H1 (cell line): ENCODE results near the gene TTC27. TPM values are rescaled to one million over a fixed set of nuclear protein-coding genes. Genes with fewer than 3 reads are reported as not detected.

Source experiments
- CTCF ChIA-PET: fragments of 300-600 bp; sonication (Branson Sonifier 250); formaldehyde crosslinking; loops from one replicate; lab custom pipeline; 2021; ENCODE audit not compliant: partially characterized antibody; lab: Charles Lee
- POLR2A ChIA-PET: fragments of 300-600 bp; sonication (Branson Sonifier 250); formaldehyde crosslinking; loops from one replicate; lab custom pipeline; 2021; ENCODE audit warnings: inconsistent platforms; ENCODE audit not compliant: partially characterized antibody; lab: Charles Lee
- DNase-seq, 2 experiments: peaks; one replicate each; pipeline versions ENCODE4 v3.0.0 to v3.0.0-alpha.2; 2010 to 2022; ENCODE audit warnings: low spot score in 2 of 2, low read depth in 1 of 2, mixed read lengths in 1 of 2
- FAIRE-seq: peaks from 2 replicates; lab custom pipeline; 2011; peaks lifted over from hg19 to GRCh38; lab: Jason Lieb, UNC
- H2AFZ ChIP-seq: 2 replicates; pipeline ENCODE4 v1.8.1; 2012; ENCODE audit warnings: low read length, inconsistent platforms
- H2AK5ac ChIP-seq: 2 replicates; pipeline ENCODE4 v1.6.1; 2013; ENCODE audit warnings: low read depth, low read length
- H2BK120ac ChIP-seq: replicated peaks from 2 replicates; pipeline ENCODE3; 2013; ENCODE audit warnings: low read depth, low read length, inconsistent platforms
- H2BK12ac ChIP-seq: 2 replicates; pipeline ENCODE4 v1.6.1; 2013; ENCODE audit warnings: low read depth, low read length
- H2BK15ac ChIP-seq: 2 replicates; pipeline ENCODE4 v1.6.1; 2013; ENCODE audit warnings: low read length
- H2BK20ac ChIP-seq: 2 replicates; pipeline ENCODE4 v1.6.1; 2013; ENCODE audit warnings: low read length
- H2BK5ac ChIP-seq: 2 replicates; pipeline ENCODE4 v1.6.1; 2013; ENCODE audit warnings: low read depth, low read length
- H3K14ac ChIP-seq: 2 replicates; pipeline ENCODE4 v1.6.1; 2013; ENCODE audit warnings: inconsistent platforms; ENCODE audit not compliant: insufficient read length
- H3K18ac ChIP-seq: 2 replicates; pipeline ENCODE4 v1.6.1; 2013; ENCODE audit warnings: low read length; ENCODE audit errors: extremely low read depth
- H3K23ac ChIP-seq: 2 replicates; pipeline ENCODE4 v1.6.1; 2013; ENCODE audit warnings: inconsistent platforms; ENCODE audit not compliant: insufficient read length
- H3K23me2 ChIP-seq: 2 replicates; pipeline ENCODE4 v1.6.1; 2013; ENCODE audit warnings: low read depth, low read length
- H3K27ac ChIP-seq: 2 replicates; pipeline ENCODE4 v1.6.1; 2011; ENCODE audit warnings: low read depth, low read length, inconsistent platforms
- H3K27me3 ChIP-seq, 4 experiments: replicated peaks in 1 of 4; 1 replicate in 1 of 4; 2 replicates in 3 of 4; pipeline versions ENCODE4 v1.6.1 to v1.8.1; 2011 to 2013; ENCODE audit warnings: low read length in 3 of 4, mild to moderate bottlenecking in 3 of 4, inconsistent platforms in 2 of 4, mixed read lengths in 2 of 4, moderate library complexity in 1 of 4; ENCODE audit not compliant: control insufficient read depth in 3 of 4, insufficient read depth in 3 of 4; ENCODE audit errors: extremely low read depth in 1 of 4
- H3K36me3 ChIP-seq, 4 experiments: 2 replicates each; pipeline versions ENCODE4 v1.6.1 to v1.8.1; 2011 to 2013; ENCODE audit warnings: mild to moderate bottlenecking in 4 of 4, low read length in 3 of 4, moderate library complexity in 2 of 4, control low read depth in 1 of 4, inconsistent platforms in 1 of 4; ENCODE audit not compliant: insufficient read depth in 4 of 4, control insufficient read depth in 2 of 4
- H3K4ac ChIP-seq: replicated peaks from 2 replicates; pipeline ENCODE3; 2013; ENCODE audit warnings: low read length, low read depth, mixed read lengths, inconsistent platforms; ENCODE audit not compliant: insufficient read length
- H3K4me1 ChIP-seq, 4 experiments: replicated peaks in 1 of 4; 1 replicate in 1 of 4; 2 replicates in 3 of 4; pipeline versions ENCODE4 v1.6.1 to v1.8.1; 2011 to 2013; ENCODE audit warnings: low read length in 3 of 4, inconsistent platforms in 2 of 4, mixed read lengths in 1 of 4; ENCODE audit not compliant: insufficient read depth in 4 of 4, control insufficient read depth in 3 of 4
- H3K4me2 ChIP-seq, 2 experiments: 2 replicates each; pipeline versions ENCODE4 v1.6.1 to v1.8.1; 2011 to 2013; ENCODE audit warnings: low read depth in 2 of 2, low read length in 2 of 2, control low read depth in 1 of 2, inconsistent platforms in 1 of 2, mild to moderate bottlenecking in 1 of 2; ENCODE audit not compliant: insufficient read depth in 1 of 2
- H3K4me3 ChIP-seq, 4 experiments: fragments of 200-600, 300-600 bp in 1 of 4; sonication (generic), shearing (Covaris generic), sonication (Bioruptor Twin) in 1 of 4; 2 replicates each; pipeline versions ENCODE4 v1.5.1 to v1.8.1; 2011 to 2016; ENCODE audit warnings: low read length in 4 of 4, low read depth in 3 of 4, control low read depth in 2 of 4, inconsistent platforms in 2 of 4, mild to moderate bottlenecking in 2 of 4, mixed read lengths in 1 of 4, moderate library complexity in 1 of 4; ENCODE audit not compliant: insufficient read depth in 2 of 4; ENCODE audit errors: extremely low read depth in 1 of 4
- H3K56ac ChIP-seq: replicated peaks from 2 replicates; pipeline ENCODE3; 2013; ENCODE audit warnings: low read depth, mild to moderate bottlenecking, mixed read lengths, low read length, inconsistent platforms; ENCODE audit not compliant: insufficient read length
- H3K79me1 ChIP-seq: 2 replicates; pipeline ENCODE4 v1.6.1; 2013; ENCODE audit warnings: low read depth, low read length, control low read depth
- H3K79me2 ChIP-seq, 2 experiments: 2 replicates each; pipeline versions ENCODE4 v1.6.1 to v1.8.1; 2012 to 2013; ENCODE audit warnings: low read length in 2 of 2, mild to moderate bottlenecking in 2 of 2, inconsistent platforms in 1 of 2; ENCODE audit not compliant: insufficient read depth in 2 of 2, control insufficient read depth in 1 of 2
- H3K9ac ChIP-seq, 4 experiments: replicated peaks in 1 of 4; 1 replicate in 1 of 4; 2 replicates in 3 of 4; pipeline versions ENCODE4 v1.6.1 to v1.8.1; 2011 to 2013; ENCODE audit warnings: low read depth in 3 of 4, low read length in 3 of 4, control low read depth in 2 of 4, mild to moderate bottlenecking in 2 of 4, moderate library complexity in 2 of 4, inconsistent platforms in 1 of 4; ENCODE audit errors: extremely low read depth in 1 of 4
- H3K9me3 ChIP-seq, 2 experiments: 2 replicates each; pipeline versions ENCODE4 v1.6.1 to v1.8.1; 2012 to 2013; ENCODE audit warnings: mild to moderate bottlenecking in 2 of 2, moderate library complexity in 2 of 2, control low read depth in 1 of 2, inconsistent platforms in 1 of 2, low read depth in 1 of 2, low read length in 1 of 2, mixed read lengths in 1 of 2; ENCODE audit not compliant: insufficient read depth in 2 of 2
- H4K20me1 ChIP-seq, 2 experiments: replicated peaks in 1 of 2; 2 replicates each; pipeline versions ENCODE3 to v1.8.1; 2011 to 2013; ENCODE audit warnings: inconsistent platforms in 2 of 2, low read length in 2 of 2, mild to moderate bottlenecking in 1 of 2; ENCODE audit not compliant: insufficient read depth in 2 of 2, control insufficient read depth in 1 of 2
- H4K5ac ChIP-seq: 2 replicates; pipeline ENCODE4 v1.6.1; 2013; ENCODE audit warnings: low read length, low read depth, mixed read lengths, inconsistent platforms; ENCODE audit not compliant: insufficient read length
- H4K8ac ChIP-seq: 2 replicates; pipeline ENCODE4 v1.8.0; 2013; ENCODE audit warnings: mild to moderate bottlenecking, moderate library complexity, low read length, inconsistent platforms; ENCODE audit not compliant: insufficient read depth; ENCODE audit errors: extremely low read depth
- H4K91ac ChIP-seq: replicated peaks from 2 replicates; pipeline ENCODE3; 2013; ENCODE audit warnings: low read length, mixed read lengths, inconsistent platforms; ENCODE audit not compliant: insufficient read length
- CTCF ChIP-seq, 3 experiments: IDR thresholded peaks; 1 replicate in 2 of 3; 2 replicates in 1 of 3; pipeline versions ENCODE4 v1.5.1 to v1.6.1; 2011; ENCODE audit warnings: low read length in 3 of 3, mild to moderate bottlenecking in 3 of 3, inconsistent platforms in 2 of 3, low read depth in 1 of 3, moderate library complexity in 1 of 3; ENCODE audit not compliant: insufficient read depth in 1 of 3; ENCODE audit errors: control extremely low read depth in 1 of 3
- HDAC2 ChIP-seq, 2 experiments: fragments of 300-600 bp in 1 of 2; sonication (generic) in 1 of 2; IDR thresholded peaks; 2 replicates each; pipeline ENCODE4 v1.6.1; 2011 to 2012; ENCODE audit warnings: low read depth in 2 of 2, low read length in 2 of 2, mild to moderate bottlenecking in 2 of 2, moderate library complexity in 2 of 2, borderline replicate concordance in 1 of 2, inconsistent platforms in 1 of 2
- KDM4A ChIP-seq: IDR thresholded peaks from one replicate; pipeline ENCODE4 v1.7.1; 2012; ENCODE audit warnings: low read depth, mild to moderate bottlenecking, moderate library complexity, low read length, inconsistent platforms; ENCODE audit not compliant: severe bottlenecking
- NRF1 ChIP-seq: IDR thresholded peaks from 2 replicates; pipeline ENCODE4 v1.6.1; 2011; ENCODE audit warnings: mild to moderate bottlenecking, low read depth, low read length, improper control_type of control experiment
- SRF ChIP-seq: IDR thresholded peaks from 2 replicates; pipeline ENCODE4 v1.6.1; 2011; ENCODE audit warnings: mild to moderate bottlenecking, low read depth, low read length, moderate library complexity
- TAF1 ChIP-seq: IDR thresholded peaks from 2 replicates; pipeline ENCODE4 v1.6.1; 2011; ENCODE audit warnings: mild to moderate bottlenecking, low read depth, low read length
- whole genome bisulfite sequencing, 2 experiments: shearing (Covaris generic) in 1 of 2; methylation state at CpG; one replicate each; pipeline versions ENCODE4 v1.1.6 to v1.1.7; 2013 to 2015; ENCODE audit warnings: low lambda C conversion rate in 2 of 2, mixed read lengths in 2 of 2, inconsistent platforms in 1 of 2, low coverage in 1 of 2, missing lambda C conversion rate in 1 of 2; ENCODE audit not compliant: insufficient replicate concordance in 2 of 2, insufficient coverage in 1 of 2, insufficient read length in 1 of 2; ENCODE audit errors: extremely low coverage in 1 of 2, missing lambda C conversion rate in 1 of 2; 5-methylcytosine and 5-hydroxymethylcytosine counted together
- polyA plus RNA-seq, 7 experiments: library from polyadenylated mRNA; depleted of rRNA in 3 of 7; stranded (reverse) in 5 of 7; unstranded in 2 of 7; fragments of >200 nt in 5 of 7; fragments of 200-250 nt in 2 of 7; gene quantifications; 1 replicate in 5 of 7; 2 replicates in 1 of 7; 4 replicates in 1 of 7; pipeline versions ENCODE4 v1.2.1 to v1.2.3, GENCODE V29; 2011 to 2013; ENCODE audit warnings: missing spikeins in 2 of 7, mixed read lengths in 2 of 7
- total RNA-seq: library from RNA; stranded (reverse); fragmentation: NEBNext Ultra II Directional; extraction: Animal tissue kit (Norgen Biotek cat#: 25700); gene quantifications from 2 replicates; pipeline ENCODE4 v1.2.1, GENCODE V29; 2021

TTC27 gene
- total and polyA plus RNA-seq, 2 of the 8 experiments (the other 6 are each of a cell fraction or from before 2014, with no cell fraction given), result 13.8 to 29.1 TPM

DNA sequence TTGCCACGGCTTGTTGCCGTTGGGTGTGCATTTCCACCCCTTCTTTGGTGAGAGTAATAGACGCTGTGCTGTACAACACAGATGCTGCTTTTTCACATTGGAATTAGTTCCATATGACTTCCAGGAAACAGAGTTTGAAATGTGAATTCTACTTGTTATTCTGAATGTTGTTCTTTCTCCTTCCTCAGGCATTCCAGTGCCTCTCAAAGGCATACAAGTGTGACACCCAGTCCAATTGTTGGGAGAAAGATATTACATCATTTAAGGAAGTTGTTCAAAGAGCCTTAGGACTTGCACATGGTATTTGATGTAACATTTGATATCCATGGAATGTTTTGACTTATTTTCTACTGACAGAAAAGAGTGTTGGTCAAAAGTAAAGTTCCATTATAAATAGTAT is 184.5 kb downstream of the TTC27 start:
- Histone ChIP-seq H3K4ac (no peak overlapping the region), H2BK15ac (no peak overlapping the region), H2BK12ac (no peak overlapping the region), H2AFZ (no peak overlapping the region), H4K91ac (no peak overlapping the region), H3K9ac (no peak overlapping the region), H3K79me1 (no peaks in the 10 kb centered on the region), H3K79me2 (no peaks in the 10 kb centered on the region), H4K8ac (no peak overlapping the region), H3K56ac (no peak overlapping the region), H3K27ac (no peak overlapping the region), H3K14ac (no peak overlapping the region), H3K23me2 (no peaks in the 10 kb centered on the region), H4K5ac (no peak overlapping the region), H3K36me3 (no peaks in the 10 kb centered on the region), H2AK5ac (no peak overlapping the region), H2BK5ac (no peak overlapping the region), H3K4me2 (no peak overlapping the region), H3K23ac (no peak overlapping the region), H2BK20ac (no peak overlapping the region), H3K4me3 (no peak overlapping the region), H4K20me1 (no peaks in the 10 kb centered on the region), H3K18ac (no peak overlapping the region), H3K9me3 (no peaks in the 10 kb centered on the region), H3K4me1 (no peaks in the 10 kb centered on the region), H3K27me3 (no peaks in the 10 kb centered on the region), H2BK120ac (no peak overlapping the region)
- ChIA-PET CTCF (interaction anchor here (0.5 kb wide), 1 partner anchor 356 kb away, joined by 4 read pairs; no protein-coding TSS in a partner anchor), POLR2A (no interaction called here)
- WGBS, 2 experiments, result 95% methylated on average over 3 of the region's 3 CpGs; no CpG with 5 or more reads in 1 of the 2 experiments
- DNase-seq (no peak), FAIRE-seq (no peak)
- TF ChIP-seq SRF (no peak), NRF1 (no peak), CTCF (IDR thresholded peaks at IDR 0.05; ENCODE audit: control extremely low read depth in 1 of 3, insufficient read depth in 1 of 3, low read depth in 1 of 3, low read length in 3 of 3) (no peak), HDAC2 (IDR thresholded peaks at IDR 0.05; ENCODE audit: borderline replicate concordance in 1 of 2, low read depth in 2 of 2, low read length in 2 of 2) (no peak), KDM4A (no peak), TAF1 (no peak)
